H1 (cell line): ENCODE results near the gene SUMF1. TPM values are rescaled to one million over a fixed set of nuclear protein-coding genes. Genes with fewer than 3 reads are reported as not detected.

Experiments
- CTCF ChIA-PET: fragments of 300-600 bp; sonication (Branson Sonifier 250); formaldehyde crosslinking; loops from one replicate; lab custom pipeline; 2021; ENCODE audit not compliant: partially characterized antibody; lab: Charles Lee
- POLR2A ChIA-PET: fragments of 300-600 bp; sonication (Branson Sonifier 250); formaldehyde crosslinking; loops from one replicate; lab custom pipeline; 2021; ENCODE audit warnings: inconsistent platforms; ENCODE audit not compliant: partially characterized antibody; lab: Charles Lee
- DNase-seq, 2 experiments: peaks; one replicate each; pipeline versions ENCODE4 v3.0.0 to v3.0.0-alpha.2; 2010 to 2022; ENCODE audit warnings: low spot score in 2 of 2, low read depth in 1 of 2, mixed read lengths in 1 of 2
- FAIRE-seq: peaks from 2 replicates; lab custom pipeline; 2011; peaks lifted over from hg19 to GRCh38; lab: Jason Lieb, UNC
- H2AFZ ChIP-seq: 2 replicates; pipeline ENCODE4 v1.8.1; 2012; ENCODE audit warnings: low read length, inconsistent platforms
- H2AK5ac ChIP-seq: 2 replicates; pipeline ENCODE4 v1.6.1; 2013; ENCODE audit warnings: low read depth, low read length
- H2BK120ac ChIP-seq: replicated peaks from 2 replicates; pipeline ENCODE3; 2013; ENCODE audit warnings: low read depth, low read length, inconsistent platforms
- H2BK12ac ChIP-seq: 2 replicates; pipeline ENCODE4 v1.6.1; 2013; ENCODE audit warnings: low read depth, low read length
- H2BK15ac ChIP-seq: 2 replicates; pipeline ENCODE4 v1.6.1; 2013; ENCODE audit warnings: low read length
- H2BK20ac ChIP-seq: 2 replicates; pipeline ENCODE4 v1.6.1; 2013; ENCODE audit warnings: low read length
- H2BK5ac ChIP-seq: 2 replicates; pipeline ENCODE4 v1.6.1; 2013; ENCODE audit warnings: low read depth, low read length
- H3K14ac ChIP-seq: 2 replicates; pipeline ENCODE4 v1.6.1; 2013; ENCODE audit warnings: inconsistent platforms; ENCODE audit not compliant: insufficient read length
- H3K18ac ChIP-seq: 2 replicates; pipeline ENCODE4 v1.6.1; 2013; ENCODE audit warnings: low read length; ENCODE audit errors: extremely low read depth
- H3K23ac ChIP-seq: 2 replicates; pipeline ENCODE4 v1.6.1; 2013; ENCODE audit warnings: inconsistent platforms; ENCODE audit not compliant: insufficient read length
- H3K23me2 ChIP-seq: 2 replicates; pipeline ENCODE4 v1.6.1; 2013; ENCODE audit warnings: low read depth, low read length
- H3K27ac ChIP-seq: 2 replicates; pipeline ENCODE4 v1.6.1; 2011; ENCODE audit warnings: low read depth, low read length, inconsistent platforms
- H3K27me3 ChIP-seq, 4 experiments: replicated peaks in 1 of 4; 1 replicate in 1 of 4; 2 replicates in 3 of 4; pipeline versions ENCODE4 v1.6.1 to v1.8.1; 2011 to 2013; ENCODE audit warnings: low read length in 3 of 4, mild to moderate bottlenecking in 3 of 4, inconsistent platforms in 2 of 4, mixed read lengths in 2 of 4, moderate library complexity in 1 of 4; ENCODE audit not compliant: control insufficient read depth in 3 of 4, insufficient read depth in 3 of 4; ENCODE audit errors: extremely low read depth in 1 of 4
- H3K36me3 ChIP-seq, 4 experiments: 2 replicates each; pipeline versions ENCODE4 v1.6.1 to v1.8.1; 2011 to 2013; ENCODE audit warnings: mild to moderate bottlenecking in 4 of 4, low read length in 3 of 4, moderate library complexity in 2 of 4, control low read depth in 1 of 4, inconsistent platforms in 1 of 4; ENCODE audit not compliant: insufficient read depth in 4 of 4, control insufficient read depth in 2 of 4
- H3K4ac ChIP-seq: replicated peaks from 2 replicates; pipeline ENCODE3; 2013; ENCODE audit warnings: low read length, low read depth, mixed read lengths, inconsistent platforms; ENCODE audit not compliant: insufficient read length
- H3K4me1 ChIP-seq, 4 experiments: replicated peaks in 1 of 4; 1 replicate in 1 of 4; 2 replicates in 3 of 4; pipeline versions ENCODE4 v1.6.1 to v1.8.1; 2011 to 2013; ENCODE audit warnings: low read length in 3 of 4, inconsistent platforms in 2 of 4, mixed read lengths in 1 of 4; ENCODE audit not compliant: insufficient read depth in 4 of 4, control insufficient read depth in 3 of 4
- H3K4me2 ChIP-seq, 2 experiments: 2 replicates each; pipeline versions ENCODE4 v1.6.1 to v1.8.1; 2011 to 2013; ENCODE audit warnings: low read depth in 2 of 2, low read length in 2 of 2, control low read depth in 1 of 2, inconsistent platforms in 1 of 2, mild to moderate bottlenecking in 1 of 2; ENCODE audit not compliant: insufficient read depth in 1 of 2
- H3K4me3 ChIP-seq, 4 experiments: fragments of 200-600, 300-600 bp in 1 of 4; sonication (generic), shearing (Covaris generic), sonication (Bioruptor Twin) in 1 of 4; 2 replicates each; pipeline versions ENCODE4 v1.5.1 to v1.8.1; 2011 to 2016; ENCODE audit warnings: low read length in 4 of 4, low read depth in 3 of 4, control low read depth in 2 of 4, inconsistent platforms in 2 of 4, mild to moderate bottlenecking in 2 of 4, mixed read lengths in 1 of 4, moderate library complexity in 1 of 4; ENCODE audit not compliant: insufficient read depth in 2 of 4; ENCODE audit errors: extremely low read depth in 1 of 4
- H3K56ac ChIP-seq: replicated peaks from 2 replicates; pipeline ENCODE3; 2013; ENCODE audit warnings: low read depth, mild to moderate bottlenecking, mixed read lengths, low read length, inconsistent platforms; ENCODE audit not compliant: insufficient read length
- H3K79me1 ChIP-seq: 2 replicates; pipeline ENCODE4 v1.6.1; 2013; ENCODE audit warnings: low read depth, low read length, control low read depth
- H3K79me2 ChIP-seq, 2 experiments: 2 replicates each; pipeline versions ENCODE4 v1.6.1 to v1.8.1; 2012 to 2013; ENCODE audit warnings: low read length in 2 of 2, mild to moderate bottlenecking in 2 of 2, inconsistent platforms in 1 of 2; ENCODE audit not compliant: insufficient read depth in 2 of 2, control insufficient read depth in 1 of 2
- H3K9ac ChIP-seq, 4 experiments: replicated peaks in 1 of 4; 1 replicate in 1 of 4; 2 replicates in 3 of 4; pipeline versions ENCODE4 v1.6.1 to v1.8.1; 2011 to 2013; ENCODE audit warnings: low read depth in 3 of 4, low read length in 3 of 4, control low read depth in 2 of 4, mild to moderate bottlenecking in 2 of 4, moderate library complexity in 2 of 4, inconsistent platforms in 1 of 4; ENCODE audit errors: extremely low read depth in 1 of 4
- H3K9me3 ChIP-seq, 2 experiments: 2 replicates each; pipeline versions ENCODE4 v1.6.1 to v1.8.1; 2012 to 2013; ENCODE audit warnings: mild to moderate bottlenecking in 2 of 2, moderate library complexity in 2 of 2, control low read depth in 1 of 2, inconsistent platforms in 1 of 2, low read depth in 1 of 2, low read length in 1 of 2, mixed read lengths in 1 of 2; ENCODE audit not compliant: insufficient read depth in 2 of 2
- H4K20me1 ChIP-seq, 2 experiments: replicated peaks in 1 of 2; 2 replicates each; pipeline versions ENCODE3 to v1.8.1; 2011 to 2013; ENCODE audit warnings: inconsistent platforms in 2 of 2, low read length in 2 of 2, mild to moderate bottlenecking in 1 of 2; ENCODE audit not compliant: insufficient read depth in 2 of 2, control insufficient read depth in 1 of 2
- H4K5ac ChIP-seq: 2 replicates; pipeline ENCODE4 v1.6.1; 2013; ENCODE audit warnings: low read length, low read depth, mixed read lengths, inconsistent platforms; ENCODE audit not compliant: insufficient read length
- H4K8ac ChIP-seq: 2 replicates; pipeline ENCODE4 v1.8.0; 2013; ENCODE audit warnings: mild to moderate bottlenecking, moderate library complexity, low read length, inconsistent platforms; ENCODE audit not compliant: insufficient read depth; ENCODE audit errors: extremely low read depth
- H4K91ac ChIP-seq: replicated peaks from 2 replicates; pipeline ENCODE3; 2013; ENCODE audit warnings: low read length, mixed read lengths, inconsistent platforms; ENCODE audit not compliant: insufficient read length
- BACH1 ChIP-seq: IDR thresholded peaks from 2 replicates; pipeline ENCODE4 v1.6.1; 2012; ENCODE audit warnings: low read length, improper control_type of control experiment
- JUN ChIP-seq: IDR thresholded peaks from 2 replicates; pipeline ENCODE4 v1.6.1; 2011; ENCODE audit warnings: low read depth, mild to moderate bottlenecking, improper control_type of control experiment, low read length
- KDM5A ChIP-seq: fragments of 200-600 bp; IDR thresholded peaks from 2 replicates; pipeline ENCODE4 v1.7.1; 2012; ENCODE audit warnings: mild to moderate bottlenecking, low read length, inconsistent platforms, mixed read lengths
- POLR2A ChIP-seq, 2 experiments: IDR thresholded peaks; 1 replicate in 1 of 2; 2 replicates in 1 of 2; pipeline ENCODE4 v1.6.1; 2011; ENCODE audit warnings: low read depth in 2 of 2, low read length in 2 of 2, mild to moderate bottlenecking in 2 of 2; ENCODE audit errors: control extremely low read depth in 1 of 2
- SAP30 ChIP-seq: fragments of 300-600 bp; sonication (generic); IDR thresholded peaks from 2 replicates; pipeline ENCODE4 v1.7.1; 2012; ENCODE audit warnings: low read length, moderate library complexity, mild to moderate bottlenecking, inconsistent platforms; ENCODE audit not compliant: insufficient read depth, insufficient replicate concordance
- TAF7 ChIP-seq: optimal IDR thresholded peaks from 2 replicates; pipeline ENCODE3; 2011; ENCODE audit warnings: low read depth, mild to moderate bottlenecking, inconsistent platforms, low read length, moderate library complexity, borderline replicate concordance
- ZNF274 ChIP-seq: IDR thresholded peaks from 2 replicates; pipeline ENCODE4 v1.7.0; 2012; ENCODE audit warnings: low read length, borderline replicate concordance; ENCODE audit errors: extremely low read depth
- WGBS, 2 experiments: shearing (Covaris generic) in 1 of 2; methylation state at CpG; one replicate each; pipeline versions ENCODE4 v1.1.6 to v1.1.7; 2013 to 2015; ENCODE audit warnings: low lambda C conversion rate in 2 of 2, mixed read lengths in 2 of 2, inconsistent platforms in 1 of 2, low coverage in 1 of 2, missing lambda C conversion rate in 1 of 2; ENCODE audit not compliant: insufficient replicate concordance in 2 of 2, insufficient coverage in 1 of 2, insufficient read length in 1 of 2; ENCODE audit errors: extremely low coverage in 1 of 2, missing lambda C conversion rate in 1 of 2; 5-methylcytosine and 5-hydroxymethylcytosine counted together
- polyA plus RNA-seq, 7 experiments: library from polyadenylated mRNA; depleted of rRNA in 3 of 7; stranded (reverse) in 5 of 7; unstranded in 2 of 7; fragments of >200 nt in 5 of 7; fragments of 200-250 nt in 2 of 7; gene quantifications; 1 replicate in 5 of 7; 2 replicates in 1 of 7; 4 replicates in 1 of 7; pipeline versions ENCODE4 v1.2.1 to v1.2.3, GENCODE V29; 2011 to 2013; ENCODE audit warnings: missing spikeins in 2 of 7, mixed read lengths in 2 of 7
- total RNA-seq: library from RNA; stranded (reverse); fragmentation: NEBNext Ultra II Directional; extraction: Animal tissue kit (Norgen Biotek cat#: 25700); gene quantifications from 2 replicates; pipeline ENCODE4 v1.2.1, GENCODE V29; 2021

The SUMF1 gene
- total and polyA plus RNA-seq, 2 of the 8 experiments (the other 6 are each of a cell fraction or from before 2014, with no cell fraction given): 12.5 to 15.0 TPM

GRCh38 chr3:4395448-4395847 lies 71.6 kb downstream of the SUMF1 start:
- FAIRE-seq (no peak), DNase-seq (no peak)
- Histone ChIP-seq H3K4me3 (no peak overlapping the region), H4K20me1 (no peaks in the 10 kb centered on the region), H3K27ac (no peak overlapping the region), H2BK5ac (no peak overlapping the region), H3K4me1 (peaks cover 0 to 4% (median under 1%) of the 10 kb centered on the region in 4 experiments; a peak in 2 of 7 replicates), H3K4me2 (no peak overlapping the region), H4K8ac (no peak overlapping the region), H3K14ac (no peak overlapping the region), H3K36me3 (no peaks in the 10 kb centered on the region), H2BK20ac (no peak overlapping the region), H3K27me3 (no peaks in the 10 kb centered on the region), H4K5ac (no peak overlapping the region), H3K79me1 (no peaks in the 10 kb centered on the region), H3K9me3 (no peaks in the 10 kb centered on the region), H3K23ac (no peak overlapping the region), H2AK5ac (no peak overlapping the region), H4K91ac (no peak overlapping the region), H2BK12ac (no peak overlapping the region), H3K79me2 (no peaks in the 10 kb centered on the region), H3K18ac (no peak overlapping the region), H2BK15ac (no peak overlapping the region), H2BK120ac (no peak overlapping the region), H2AFZ (no peak overlapping the region), H3K23me2 (no peaks in the 10 kb centered on the region; the same call in 1 of the 2 replicates), H3K56ac (no peak overlapping the region), H3K4ac (no peak overlapping the region), H3K9ac (no peak overlapping the region)
- ChIA-PET POLR2A (no interaction called here), CTCF (interaction anchor here (0.6 to 1.5 kb wide), 2 partner anchors 45 to 57 kb away, joined by 5 to 6 read pairs; no protein-coding TSS in a partner anchor)
- 86% methylated on average over 6 of the region's 6 CpGs; no CpG with 5 or more reads in 1 of the 2 experiments for WGBS, 2 experiments
- TF ChIP-seq POLR2A (IDR thresholded peaks at IDR 0.05; ENCODE audit: control extremely low read depth in 1 of 2, low read depth in 2 of 2, low read length in 2 of 2) (no peak), BACH1 (no peak), ZNF274 (no peak), JUN (no peak), KDM5A (no peak), SAP30 (no peak), TAF7 (no peak)
